HCT116 (cell line): ENCODE measurements around the gene GAL3ST2. TPM values are rescaled to one million over a fixed set of nuclear protein-coding genes. Genes with fewer than 3 reads are reported as not detected.

Source experiments
- ATAC-seq: fragments of 200-7000 bp; cut with Tn5 transposase; 2 replicates; pipeline ENCODE4 v1.9.1; 2020; ENCODE audit warnings: mild to moderate bottlenecking, moderate library complexity
- BruUV-seq: library from RNA; stranded (reverse); fragments of 400-500 nt; replicated peaks from 2 replicates; lab custom pipeline; 2021; lab: Mats Ljungman, UMichigan
- CTCF ChIA-PET: fragments of 300-600 bp; sonication (Branson Sonifier 250); formaldehyde crosslinking; loops from one replicate; lab custom pipeline; 2021; ENCODE audit warnings: antibody characterized with exemption; lab: Charles Lee
- POLR2A ChIA-PET: fragments of 300-600, 350-600 bp; sonication (Branson Sonifier 250); formaldehyde crosslinking; loops from one replicate; lab custom pipeline; 2021; ENCODE audit warnings: antibody characterized with exemption; lab: Charles Lee
- RAD21 ChIA-PET, 2 experiments: fragments of 300-600 bp; sonication (Branson Sonifier 250); formaldehyde crosslinking; loops; one replicate each; lab custom pipeline; 2023; ENCODE audit warnings: low total read pairs in 2 of 2; ENCODE audit not compliant: uncharacterized antibody in 2 of 2, unreplicated experiment in 2 of 2, low non-redundant PET in 1 of 2; lab: Charles Lee
- DNase-seq: peaks from one replicate; pipeline ENCODE4 v3.0.0-alpha.2; 2010; ENCODE audit warnings: low read depth, low spot score
- H2AFZ ChIP-seq: fragments of 200-600 bp; shearing (Covaris generic), sonication (generic); 2 replicates; pipeline ENCODE4 v1.6.1; 2017; ENCODE audit warnings: low read depth, mixed run types, mixed read lengths, antibody characterized with exemption, low read length; ENCODE audit not compliant: poor library complexity, severe bottlenecking
- H3K27ac ChIP-seq: 2 replicates; pipeline ENCODE4 v1.5.1; 2012; ENCODE audit warnings: low read depth, low read length
- H3K27me3 ChIP-seq: fragments of 200-600 bp; sonication (generic); 2 replicates; pipeline ENCODE4 v1.6.1; 2016; ENCODE audit warnings: mixed run types, low read length, mixed read lengths; ENCODE audit not compliant: insufficient read depth
- H3K36me3 ChIP-seq, 2 experiments: fragments of 200-500 bp in 1 of 2; fragments of 200-600 bp in 1 of 2; sonication (Bioruptor generic) in 1 of 2; sonication (generic) in 1 of 2; 2 replicates each; pipeline versions ENCODE4 v1.5.1 to v1.6.1; 2014 to 2016; ENCODE audit warnings: low read length in 2 of 2, inconsistent platforms in 1 of 2, mixed read lengths in 1 of 2, mixed run types in 1 of 2; ENCODE audit not compliant: insufficient read depth in 2 of 2, control insufficient read depth in 1 of 2
- H3K4me1 ChIP-seq, 2 experiments: fragments of 200-600 bp in 1 of 2; sonication (generic) in 1 of 2; 2 replicates each; pipeline versions ENCODE4 v1.5.1 to v1.6.1; 2012 to 2017; ENCODE audit warnings: low read length in 2 of 2, inconsistent platforms in 1 of 2, mild to moderate bottlenecking in 1 of 2, mixed read lengths in 1 of 2, mixed run types in 1 of 2, moderate library complexity in 1 of 2; ENCODE audit not compliant: insufficient read depth in 2 of 2, control insufficient read depth in 1 of 2
- H3K4me2 ChIP-seq: fragments of 200-600 bp; sonication (generic); 2 replicates; pipeline ENCODE4 v1.6.1; 2017; ENCODE audit warnings: mixed run types, low read length, mixed read lengths
- H3K4me3 ChIP-seq, 2 experiments: fragments of 200-600 bp in 1 of 2; sonication (generic) in 1 of 2; replicated peaks in 1 of 2; 2 replicates each; pipeline ENCODE4 v1.5.1; 2011 to 2016; ENCODE audit warnings: low read length in 2 of 2, control low read depth in 1 of 2, low read depth in 1 of 2, mild to moderate bottlenecking in 1 of 2, mixed read lengths in 1 of 2, mixed run types in 1 of 2
- H3K79me2 ChIP-seq: fragments of 200-600 bp; sonication (generic); 2 replicates; pipeline ENCODE4 v1.6.1; 2017; ENCODE audit warnings: mild to moderate bottlenecking, mixed run types, low read length, moderate library complexity, mixed read lengths; ENCODE audit not compliant: insufficient read depth
- H3K9ac ChIP-seq: fragments of 200-600 bp; sonication (generic); 2 replicates; pipeline ENCODE4 v1.6.1; 2016; ENCODE audit warnings: low read length, mixed read lengths
- H3K9me2 ChIP-seq: fragments of 200-600 bp; sonication (generic), shearing (Covaris generic); 2 replicates; pipeline ENCODE4 v1.6.1; 2017; ENCODE audit warnings: mixed run types, mild to moderate bottlenecking, moderate library complexity; ENCODE audit not compliant: insufficient read depth
- H3K9me3 ChIP-seq, 2 experiments: fragments of 200-500 bp in 1 of 2; fragments of 200-600 bp in 1 of 2; sonication (Bioruptor generic) in 1 of 2; sonication (generic) in 1 of 2; 2 replicates each; pipeline ENCODE4 v1.6.1; 2014 to 2017; ENCODE audit warnings: low read length in 2 of 2, mixed read lengths in 2 of 2, inconsistent platforms in 1 of 2, low read depth in 1 of 2, mild to moderate bottlenecking in 1 of 2, mixed run types in 1 of 2, moderate library complexity in 1 of 2; ENCODE audit not compliant: control insufficient read depth in 1 of 2, insufficient read depth in 1 of 2
- H4K20me1 ChIP-seq: fragments of 200-600 bp; sonication (generic), shearing (Covaris generic); 2 replicates; pipeline ENCODE4 v1.6.1; 2017; ENCODE audit warnings: mixed run types, mild to moderate bottlenecking, moderate library complexity; ENCODE audit not compliant: insufficient read depth
- CBX3 ChIP-seq: IDR thresholded peaks from 2 replicates; pipeline ENCODE4 v1.6.1; 2012; ENCODE audit warnings: low read depth
- CEBPB ChIP-seq: IDR thresholded peaks from 2 replicates; pipeline ENCODE4 v1.6.1; 2012; ENCODE audit warnings: low read depth
- CTCF ChIP-seq, 3 experiments: fragments of 200-600 bp in 1 of 3; sonication (generic) in 1 of 3; IDR thresholded peaks in 2 of 3; conservative IDR thresholded peaks in 1 of 3; 2 replicates each; pipeline ENCODE4 v1.5.1; 2012 to 2017; ENCODE audit warnings: low read depth in 2 of 3, low read length in 2 of 3, antibody characterized with exemption in 1 of 3, borderline replicate concordance in 1 of 3, control low read depth in 1 of 3, mild to moderate bottlenecking in 1 of 3, mixed read lengths in 1 of 3, mixed run types in 1 of 3, moderate library complexity in 1 of 3; ENCODE audit not compliant: insufficient read depth in 1 of 3
- EGR1 ChIP-seq: IDR thresholded peaks from 2 replicates; pipeline ENCODE4 v1.6.1; 2012; ENCODE audit warnings: low read depth
- ELF1 ChIP-seq: IDR thresholded peaks from 2 replicates; pipeline ENCODE4 v1.6.1; 2012; ENCODE audit warnings: low read depth, borderline replicate concordance
- EZH2 ChIP-seq: fragments of 200-600 bp; sonication (generic); IDR thresholded peaks from 2 replicates; pipeline ENCODE4 v1.6.1; 2017; ENCODE audit warnings: antibody characterized with exemption, mixed run types
- EZH2phosphoT487 ChIP-seq: fragments of 200-600 bp; IDR thresholded peaks from 2 replicates; pipeline ENCODE4 v1.6.1; 2018; ENCODE audit warnings: antibody characterized with exemption, borderline replicate concordance
- FOSL1 ChIP-seq: IDR thresholded peaks from 2 replicates; pipeline ENCODE4 v1.6.1; 2012; ENCODE audit warnings: low read depth
- JUND ChIP-seq: IDR thresholded peaks from 2 replicates; pipeline ENCODE4 v1.6.1; 2012
- MAX ChIP-seq: IDR thresholded peaks from 2 replicates; pipeline ENCODE4 v1.6.1; 2012
- POLR2A ChIP-seq: IDR thresholded peaks from 2 replicates; pipeline ENCODE4 v1.7.0; 2011; ENCODE audit warnings: borderline replicate concordance; ENCODE audit not compliant: insufficient read depth, insufficient read length; ENCODE audit errors: extremely low read depth
- POLR2AphosphoS5 ChIP-seq: IDR thresholded peaks from 2 replicates; pipeline ENCODE4 v1.6.1; 2011; ENCODE audit warnings: mild to moderate bottlenecking, low read depth, low read length, moderate library complexity
- REST ChIP-seq: IDR thresholded peaks from 2 replicates; pipeline ENCODE4 v1.6.1; 2012; ENCODE audit warnings: low read depth
- SP1 ChIP-seq: IDR thresholded peaks from 2 replicates; pipeline ENCODE4 v1.6.1; 2012; ENCODE audit warnings: low read depth
- SRF ChIP-seq: IDR thresholded peaks from 2 replicates; pipeline ENCODE4 v1.6.1; 2012; ENCODE audit warnings: low read depth
- TCF7L2 ChIP-seq: IDR thresholded peaks from 2 replicates; pipeline ENCODE4 v1.7.0; 2011; ENCODE audit warnings: borderline replicate concordance, inconsistent platforms; ENCODE audit not compliant: insufficient read depth, insufficient read length; ENCODE audit errors: extremely low read depth
- YY1 ChIP-seq: IDR thresholded peaks from 2 replicates; pipeline ENCODE4 v1.6.1; 2011; ENCODE audit warnings: low read length, low read depth, moderate library complexity, mild to moderate bottlenecking; ENCODE audit not compliant: insufficient replicate concordance; ENCODE audit errors: extremely low read depth
- intact Hi-C: fragments of 100-400 bp; cut with micrococcal nuclease; formaldehyde crosslinking; loops from 2 replicates; pipeline ENCODE4 v1.10.0; 2022
- total RNA-seq: library from RNA; stranded (reverse); gene quantifications from one replicate; pipeline ENCODE4 v1.2.1, GENCODE V29; 2021; ENCODE audit not compliant: unreplicated experiment

The GAL3ST2 gene
- total RNA-seq, 1 experiment from 2014 or later = 0.44 TPM

GRCh38 chr2:241770185-241770935, 6.3 kb upstream of the GAL3ST2 start:
- ATAC-seq (no peak), DNase-seq (no peak)
- BruUV-seq = no TSS peak
- no peak overlapping the region for H3K4me2 ChIP-seq
- ChIA-PET RAD21 (no interaction called here), CTCF (no interaction called here), POLR2A (no interaction called here)
- no peaks in the 10 kb centered on the region for H4K20me1 ChIP-seq
- no peaks in the 10 kb centered on the region for H3K9me2 ChIP-seq
- no peak overlapping the region for H2AFZ ChIP-seq
- no peaks in the 10 kb centered on the region for H3K9me3 ChIP-seq
- H3K4me1 ChIP-seq = peaks cover 11 to 16% of the 10 kb centered on the region in 2 experiments
- no peak for TF ChIP-seq CTCF (IDR thresholded peaks at IDR 0.05 in 2 of 3, conservative IDR thresholded peaks at IDR 0.05 in 1 of 3; ENCODE audit: borderline replicate concordance in 1 of 3, insufficient read depth in 1 of 3, low read depth in 2 of 3, low read length in 2 of 3)
- TF ChIP-seq SRF = no peak
- TF ChIP-seq EGR1 = no peak
- no peak for TF ChIP-seq SP1
- TF ChIP-seq EZH2phosphoT487 = no peak
- TF ChIP-seq CEBPB = no peak
- no peak for TF ChIP-seq MAX
- TF ChIP-seq YY1 = no peak
- no peak for TF ChIP-seq CBX3
- no peak; the same call in 1 of the 2 replicates for TF ChIP-seq POLR2AphosphoS5
- no peak for TF ChIP-seq REST
- no peak for TF ChIP-seq JUND
- no peak for TF ChIP-seq FOSL1
- TF ChIP-seq ELF1 = no peak
- TF ChIP-seq EZH2 = no peak
- TF ChIP-seq TCF7L2 = no peak
- no peak for TF ChIP-seq POLR2A
- no peaks in the 10 kb centered on the region for H3K36me3 ChIP-seq
- no peak overlapping the region for H3K27ac ChIP-seq
- no peak overlapping the region for H3K4me3 ChIP-seq
- intact Hi-C loops = no loop called here
- no peak overlapping the region for H3K9ac ChIP-seq
- H3K27me3 ChIP-seq = no peaks in the 10 kb centered on the region
- no peaks in the 10 kb centered on the region for H3K79me2 ChIP-seq
